Testis (tissue), 5 donors: ENCODE results near the gene CAB39. TPM values are rescaled to one million over a fixed set of nuclear protein-coding genes. Genes with fewer than 3 reads are reported as not detected.

Experiments used
- DNase-seq: peaks from one replicate; pipeline ENCODE4 v3.0.0-alpha.2; 2019
- H3K27ac ChIP-seq, 2 donors: fragments of 200-600 bp; sonication (generic); one replicate each; pipeline ENCODE4 v1.5.1; 2019
- H3K27me3 ChIP-seq: fragments of 200-600 bp; sonication (generic); one replicate; pipeline ENCODE4 v1.5.1; 2019
- H3K36me3 ChIP-seq: fragments of 200-600 bp; sonication (generic); one replicate; pipeline ENCODE4 v1.5.1; 2017; ENCODE audit warnings: low read depth; ENCODE audit errors: missing control alignments
- H3K4me1 ChIP-seq: fragments of 200-600 bp; sonication (generic); one replicate; pipeline ENCODE4 v1.5.1; 2019
- H3K4me3 ChIP-seq, 2 donors: fragments of 200-600 bp; sonication (generic); one replicate each; pipeline ENCODE4 v1.5.1; 2017 to 2019
- H3K9me3 ChIP-seq: fragments of 200-600 bp; sonication (generic); one replicate; pipeline ENCODE4 v1.5.1; 2017
- CTCF ChIP-seq, 3 experiments: fragments of 450-650 bp in 2 of 3; fragments of 200-600 bp in 1 of 3; sonication (generic) in 1 of 3; IDR thresholded peaks; one replicate each; pipeline ENCODE4 v1.5.1; 2016 to 2019; ENCODE audit warnings: antibody characterized with exemption in 3 of 3, mild to moderate bottlenecking in 2 of 3, moderate library complexity in 1 of 3
- POLR2A ChIP-seq: fragments of 450-650 bp; IDR thresholded peaks from one replicate; pipeline ENCODE4 v1.6.1; 2017; ENCODE audit warnings: antibody characterized with exemption, mild to moderate bottlenecking, moderate library complexity
- WGBS, 2 donors: methylation state at CpG; one replicate each; pipeline ENCODE4 v1.1.5; 2018; 5-methylcytosine and 5-hydroxymethylcytosine counted together
- intact Hi-C: fragments of 100-400 bp; cut with DNase I; formaldehyde crosslinking; loops from one replicate; pipeline ENCODE4 v1.15.1; 2023; ENCODE audit warnings: low total_unique reads
- long read RNA-seq, 2 donors: transcript quantifications; one replicate each; lab custom pipeline, GENCODE V29; 2026
- polyA plus RNA-seq: library from polyadenylated mRNA; stranded (reverse); fragments of 350-450 nt; fragmentation: Illumina TruSeq; extraction: RNeasy Lipid Tissue Mini Kit (QIAGEN cat#74804); gene quantifications from one replicate; pipeline ENCODE4 v1.2.3, GENCODE V29; 2014; ENCODE audit warnings: low read depth, low replicate concordance; ENCODE audit not compliant: insufficient read depth
- total RNA-seq, 2 donors: library from RNA; depleted of rRNA; stranded (reverse); fragments of >200 nt; gene quantifications; one replicate each; pipeline ENCODE4 v1.2.3, GENCODE V29; 2016

The CAB39 gene
- 10 to 100 TPM; 76.1 to 82.2 TPM for total RNA-seq
- polyA plus RNA-seq = 76.8 TPM
- long read RNA-seq, donor 1, transcript CAB39-201 (9 exons, 3,826 nt) = major isoform, 8 of 114 reads
- long read RNA-seq, donor 1, partial matches to known transcripts = 105 of 114 reads
- long read RNA-seq, donor 1, other reads (novel, unspliced or antisense) = 0 of 114 reads
- long read RNA-seq, donor 2, partial matches to known transcripts = 85 of 88 reads
- long read RNA-seq, donor 2, other reads (novel, unspliced or antisense) = 0 of 88 reads

- peaks cover 11% of the 10 kb centered on the region for H3K4me1 ChIP-seq
- 1 to 2% methylated on average over 15 to 79 of the region's 110 CpGs for WGBS, 2 donors
- H3K36me3 ChIP-seq = no peaks in the 10 kb centered on the region
- peak within 1 kb of the TSS; percentile 88 to 93 for H3K27ac ChIP-seq
- TF ChIP-seq POLR2A (no peak), CTCF (IDR thresholded peaks at IDR 0.05) (peak; percentile 78 to 95 (median 79))
- DNase-seq = peak; percentile 90
- H3K4me3 ChIP-seq = peak within 1 kb of the TSS; percentile 95 to 98
- intact Hi-C loops = no loop called here
- no peaks in the 10 kb centered on the region for H3K27me3 ChIP-seq
- H3K9me3 ChIP-seq = no peaks in the 10 kb centered on the region
Observed at GRCh38 chr2:230712443-230713330, at the start of gene CAB39. TSS of gene CAB39 (plus strand) at chr2:230712842. CDS start at chr2:230760002, 47,160 bp downstream.

GRCh38 chr2:230664128-230664527 is 48.5 kb upstream of the CAB39 start:
- no peak for TF ChIP-seq POLR2A
- Histone ChIP-seq H3K4me1 (peaks cover 2% of the 10 kb centered on the region), H3K4me3 (no peak overlapping the region), H3K27ac (no peak overlapping the region), H3K27me3 (no peaks in the 10 kb centered on the region), H3K9me3 (no peaks in the 10 kb centered on the region), H3K36me3 (no peaks in the 10 kb centered on the region)
- no peak for DNase-seq
- 70 to 80% methylated on average over 2 to 4 of the region's 4 CpGs for WGBS, 2 donors
- intact Hi-C loops = no loop called here

GRCh38 chr2:230664844-230665243 is 47.8 kb upstream of the CAB39 start:
- H3K9me3 ChIP-seq = no peaks in the 10 kb centered on the region
- intact Hi-C loops = no loop called here
- WGBS, 2 donors = 85 to 89% methylated on average over 7 of the region's 7 CpGs

GRCh38 chr2:230665263-230665691 is 47.4 kb upstream of the CAB39 start:
- intact Hi-C loops = no loop called here
- Histone ChIP-seq H3K4me1 (no peaks in the 10 kb centered on the region), H3K9me3 (no peaks in the 10 kb centered on the region), H3K27ac (no peak overlapping the region), H3K36me3 (no peaks in the 10 kb centered on the region), H3K27me3 (no peaks in the 10 kb centered on the region), H3K4me3 (no peak overlapping the region)
- no peak for DNase-seq
- TF ChIP-seq CTCF (IDR thresholded peaks at IDR 0.05) (no peak), POLR2A (no peak)
- WGBS, 2 donors = 78 to 88% methylated on average over 8 of the region's 8 CpGs

More at GRCh38 chr2:230664844-230665243, 47.8 kb upstream of the CAB39 start:
- no peak for TF ChIP-seq CTCF (IDR thresholded peaks at IDR 0.05)
- no peak for TF ChIP-seq POLR2A
- Histone ChIP-seq H3K36me3 (no peaks in the 10 kb centered on the region), H3K4me3 (no peak overlapping the region), H3K4me1 (no peaks in the 10 kb centered on the region), H3K27ac (no peak overlapping the region), H3K27me3 (no peaks in the 10 kb centered on the region)
- no peak for DNase-seq

GRCh38 chr2:230666446-230666845 is 46.2 kb upstream of the CAB39 start:
- intact Hi-C loops = no loop called here
- H3K4me1 ChIP-seq = no peaks in the 10 kb centered on the region
- no peak for DNase-seq
- no peaks in the 10 kb centered on the region for H3K27me3 ChIP-seq
- H3K27ac ChIP-seq = no peak overlapping the region
- H3K36me3 ChIP-seq = no peaks in the 10 kb centered on the region
- no peak overlapping the region for H3K4me3 ChIP-seq
- TF ChIP-seq POLR2A (no peak), CTCF (IDR thresholded peaks at IDR 0.05) (no peak)
- WGBS, 2 donors = 79 to 84% methylated on average over 8 of the region's 8 CpGs
- no peaks in the 10 kb centered on the region for H3K9me3 ChIP-seq
